ENCODE measurements around the gene PLBD2. TPM values are rescaled to one million over a fixed set of nuclear protein-coding genes. Genes with fewer than 3 reads are reported as not detected.

PLBD2 gene
- total and polyA plus RNA-seq, 9 of the 15 experiments (the other 6 are each of a cell fraction or from before 2014, with no cell fraction given) = 2.4 to 37.4 (median 6.0) TPM

DNA sequence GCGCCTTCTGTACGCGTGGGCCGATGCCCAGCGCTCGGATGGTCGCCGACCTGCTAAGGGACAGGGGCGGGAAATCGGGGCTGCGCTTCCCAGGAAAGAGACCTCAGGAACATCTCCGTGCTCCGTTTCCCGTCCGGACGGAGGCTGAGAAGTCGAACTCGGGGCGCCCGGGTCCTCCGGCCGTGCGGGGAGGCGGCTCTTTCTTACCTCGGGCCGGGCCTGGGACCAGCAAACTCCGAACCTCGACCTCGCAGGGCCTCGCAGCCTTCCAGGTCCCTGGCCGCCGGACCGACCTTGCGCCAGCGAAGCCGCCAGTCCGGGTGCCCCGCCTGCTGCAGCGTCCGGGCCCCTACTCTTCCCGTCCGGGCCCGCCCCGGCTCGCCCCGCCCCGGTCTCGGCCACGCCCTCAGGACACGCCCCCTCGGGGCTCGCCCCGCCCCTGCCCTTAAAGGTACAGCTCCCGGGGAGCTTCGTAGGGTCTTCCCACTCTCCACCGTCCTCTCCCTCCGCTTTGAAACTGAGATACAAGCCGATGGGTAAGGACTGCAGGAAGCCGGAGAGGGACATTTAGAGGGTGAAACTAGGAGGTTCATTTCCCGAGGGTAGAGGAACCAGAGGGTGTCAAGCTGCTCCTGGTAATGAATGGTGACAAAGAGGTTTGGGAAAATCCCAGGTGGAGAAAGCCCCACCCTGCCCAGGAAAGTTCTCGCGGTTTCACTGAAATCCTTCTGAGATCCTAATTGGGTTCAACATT is 23.4 kb upstream of the PLBD2 start, which contains the start of gene SLC8B1 (continued):
- TF ChIP-seq, protein P1, sequence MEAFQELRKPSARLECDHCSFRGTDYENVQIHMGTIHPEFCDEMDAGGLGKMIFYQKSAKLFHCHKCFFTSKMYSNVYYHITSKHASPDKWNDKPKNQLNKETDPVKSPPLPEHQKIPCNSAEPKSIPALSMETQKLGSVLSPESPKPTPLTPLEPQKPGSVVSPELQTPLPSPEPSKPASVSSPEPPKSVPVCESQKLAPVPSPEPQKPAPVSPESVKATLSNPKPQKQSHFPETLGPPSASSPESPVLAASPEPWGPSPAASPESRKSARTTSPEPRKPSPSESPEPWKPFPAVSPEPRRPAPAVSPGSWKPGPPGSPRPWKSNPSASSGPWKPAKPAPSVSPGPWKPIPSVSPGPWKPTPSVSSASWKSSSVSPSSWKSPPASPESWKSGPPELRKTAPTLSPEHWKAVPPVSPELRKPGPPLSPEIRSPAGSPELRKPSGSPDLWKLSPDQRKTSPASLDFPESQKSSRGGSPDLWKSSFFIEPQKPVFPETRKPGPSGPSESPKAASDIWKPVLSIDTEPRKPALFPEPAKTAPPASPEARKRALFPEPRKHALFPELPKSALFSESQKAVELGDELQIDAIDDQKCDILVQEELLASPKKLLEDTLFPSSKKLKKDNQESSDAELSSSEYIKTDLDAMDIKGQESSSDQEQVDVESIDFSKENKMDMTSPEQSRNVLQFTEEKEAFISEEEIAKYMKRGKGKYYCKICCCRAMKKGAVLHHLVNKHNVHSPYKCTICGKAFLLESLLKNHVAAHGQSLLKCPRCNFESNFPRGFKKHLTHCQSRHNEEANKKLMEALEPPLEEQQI (IDR thresholded peaks at IDR 0.05) = no peak
- TF ChIP-seq ZNF444 (CRISPR knock-in tag; IDR thresholded peaks at IDR 0.05) (no peak), HEY1 (CRISPR knock-in tag; IDR thresholded peaks at IDR 0.05; ENCODE audit: borderline replicate concordance) (no peak), ZNF282 (CRISPR knock-in tag; IDR thresholded peaks at IDR 0.05) (no peak), CHD4 (IDR thresholded peaks at IDR 0.05; ENCODE audit: insufficient read depth, insufficient replicate concordance, low read depth, low read length, poor library complexity, severe bottlenecking) (no peak), ZNF184 (CRISPR knock-in tag; IDR thresholded peaks at IDR 0.05) (no peak), ZKSCAN8 (CRISPR knock-in tag; IDR thresholded peaks at IDR 0.05) (peak; percentile 99), JUND (IDR thresholded peaks at IDR 0.05; ENCODE audit: borderline replicate concordance, low read depth, low read length) (no peak), JUND (tag; IDR thresholded peaks at IDR 0.05; ENCODE audit: borderline replicate concordance, low read depth, low read length) (no peak), HNRNPLL (IDR thresholded peaks at IDR 0.05; ENCODE audit: low read depth, low read length, poor library complexity, severe bottlenecking) (no peak), ZKSCAN1 (IDR thresholded peaks at IDR 0.05; ENCODE audit: low read depth, low read length) (0 out of 2 replicates have a peak, but pooled peaks have one; percentile 13), LEF1 (IDR thresholded peaks at IDR 0.05) (no peak), FOXA1 (IDR thresholded peaks at IDR 0.05; ENCODE audit: borderline replicate concordance) (no peak), ZNF785 (CRISPR knock-in tag; IDR thresholded peaks at IDR 0.05) (no peak), ETV1 (tag; conservative IDR thresholded peaks at IDR 0.05; ENCODE audit: low read depth) (no peak), FOXJ3 (CRISPR knock-in tag; IDR thresholded peaks at IDR 0.05) (no peak), ZNF699 (CRISPR knock-in tag; IDR thresholded peaks at IDR 0.05; ENCODE audit: insufficient replicate concordance) (no peak), MAZ (CRISPR knock-in tag; conservative IDR thresholded peaks at IDR 0.05 in 1 of 2, IDR thresholded peaks at IDR 0.05 in 1 of 2) (peak; percentile 54 to 79; a peak in 3 of 4 replicates)
- TF ChIP-seq, protein P2, sequence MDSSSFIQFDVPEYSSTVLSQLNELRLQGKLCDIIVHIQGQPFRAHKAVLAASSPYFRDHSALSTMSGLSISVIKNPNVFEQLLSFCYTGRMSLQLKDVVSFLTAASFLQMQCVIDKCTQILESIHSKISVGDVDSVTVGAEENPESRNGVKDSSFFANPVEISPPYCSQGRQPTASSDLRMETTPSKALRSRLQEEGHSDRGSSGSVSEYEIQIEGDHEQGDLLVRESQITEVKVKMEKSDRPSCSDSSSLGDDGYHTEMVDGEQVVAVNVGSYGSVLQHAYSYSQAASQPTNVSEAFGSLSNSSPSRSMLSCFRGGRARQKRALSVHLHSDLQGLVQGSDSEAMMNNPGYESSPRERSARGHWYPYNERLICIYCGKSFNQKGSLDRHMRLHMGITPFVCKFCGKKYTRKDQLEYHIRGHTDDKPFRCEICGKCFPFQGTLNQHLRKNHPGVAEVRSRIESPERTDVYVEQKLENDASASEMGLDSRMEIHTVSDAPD (CRISPR knock-in tag; IDR thresholded peaks at IDR 0.05) = no peak
- TF ChIP-seq, protein P3, sequence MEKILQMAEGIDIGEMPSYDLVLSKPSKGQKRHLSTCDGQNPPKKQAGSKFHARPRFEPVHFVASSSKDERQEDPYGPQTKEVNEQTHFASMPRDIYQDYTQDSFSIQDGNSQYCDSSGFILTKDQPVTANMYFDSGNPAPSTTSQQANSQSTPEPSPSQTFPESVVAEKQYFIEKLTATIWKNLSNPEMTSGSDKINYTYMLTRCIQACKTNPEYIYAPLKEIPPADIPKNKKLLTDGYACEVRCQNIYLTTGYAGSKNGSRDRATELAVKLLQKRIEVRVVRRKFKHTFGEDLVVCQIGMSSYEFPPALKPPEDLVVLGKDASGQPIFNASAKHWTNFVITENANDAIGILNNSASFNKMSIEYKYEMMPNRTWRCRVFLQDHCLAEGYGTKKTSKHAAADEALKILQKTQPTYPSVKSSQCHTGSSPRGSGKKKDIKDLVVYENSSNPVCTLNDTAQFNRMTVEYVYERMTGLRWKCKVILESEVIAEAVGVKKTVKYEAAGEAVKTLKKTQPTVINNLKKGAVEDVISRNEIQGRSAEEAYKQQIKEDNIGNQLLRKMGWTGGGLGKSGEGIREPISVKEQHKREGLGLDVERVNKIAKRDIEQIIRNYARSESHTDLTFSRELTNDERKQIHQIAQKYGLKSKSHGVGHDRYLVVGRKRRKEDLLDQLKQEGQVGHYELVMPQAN (IDR thresholded peaks at IDR 0.05; ENCODE audit: borderline replicate concordance) = peak; percentile 56; the same call in 1 of the 2 replicates
- TF ChIP-seq, protein P4, sequence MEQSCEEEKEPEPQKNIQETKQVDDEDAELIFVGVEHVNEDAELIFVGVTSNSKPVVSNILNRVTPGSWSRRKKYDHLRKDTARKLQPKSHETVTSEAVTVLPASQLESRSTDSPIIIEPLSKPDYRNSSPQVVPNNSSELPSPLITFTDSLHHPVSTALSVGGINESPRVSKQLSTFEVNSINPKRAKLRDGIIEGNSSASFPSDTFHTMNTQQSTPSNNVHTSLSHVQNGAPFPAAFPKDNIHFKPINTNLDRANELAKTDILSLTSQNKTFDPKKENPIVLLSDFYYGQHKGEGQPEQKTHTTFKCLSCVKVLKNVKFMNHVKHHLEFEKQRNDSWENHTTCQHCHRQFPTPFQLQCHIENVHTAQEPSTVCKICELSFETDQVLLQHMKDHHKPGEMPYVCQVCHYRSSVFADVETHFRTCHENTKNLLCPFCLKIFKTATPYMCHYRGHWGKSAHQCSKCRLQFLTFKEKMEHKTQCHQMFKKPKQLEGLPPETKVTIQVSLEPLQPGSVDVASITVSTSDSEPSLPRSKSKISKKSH (CRISPR knock-in tag; IDR thresholded peaks at IDR 0.05) = no peak

Data from K562 (cell line).